AG04450 (cell line): Measurements from ENCODE around the gene KIR2DL3. TPM values are rescaled to one million over a fixed set of nuclear protein-coding genes. Genes with fewer than 3 reads are reported as not detected.
"Not testable (repeated sequence)": the region's sequence is repeated elsewhere in the genome, so short reads cannot be mapped to it uniquely, and the experiment has no call there.

Experiments
- CTCF ChIA-PET: fragments of 300-600, 350-600 bp; formaldehyde crosslinking; extraction: SDS; loops from one replicate; lab custom pipeline; 2022; ENCODE audit warnings: antibody characterized with exemption, inconsistent platforms; lab: Charles Lee
- POLR2A ChIA-PET: fragments of 350-600 bp; formaldehyde crosslinking; extraction: SDS; loops from one replicate; lab custom pipeline; 2021; ENCODE audit warnings: antibody characterized with exemption, inconsistent platforms; lab: Yijun Ruan, JAX
- DNase-seq: peaks from one replicate; pipeline ENCODE4 v3.0.0-alpha.2; 2011; ENCODE audit warnings: low read depth, low spot score
- H3K27ac ChIP-seq: one replicate; pipeline ENCODE4 v1.5.1; 2012; ENCODE audit warnings: low read depth, low read length, control low read depth
- H3K27me3 ChIP-seq: one replicate; pipeline ENCODE4 v1.6.0; 2012; ENCODE audit warnings: low read length; ENCODE audit not compliant: control insufficient read depth, insufficient read depth
- H3K4me3 ChIP-seq: 2 replicates; pipeline ENCODE4 v1.5.1; 2011; ENCODE audit warnings: mild to moderate bottlenecking, low read depth, low read length, control low read depth
- H3K9me3 ChIP-seq: 2 replicates; pipeline ENCODE4 v1.5.1; 2012; ENCODE audit warnings: low read length; ENCODE audit not compliant: control insufficient read depth, insufficient read depth
- polyA plus RNA-seq: library from polyadenylated mRNA; depleted of rRNA; stranded (reverse); fragments of >200 nt; gene quantifications from 2 replicates; pipeline ENCODE4 v1.2.3, GENCODE V29; 2011
- TF ChIP-seq, protein P1 (sequence below): IDR thresholded peaks from 2 replicates; pipeline ENCODE4 v1.5.1; 2011; ENCODE audit warnings: low read depth, low read length, control low read depth, inconsistent platforms

The KIR2DL3 gene
- polyA plus RNA-seq, 1 experiment, result not detected

DNA sequence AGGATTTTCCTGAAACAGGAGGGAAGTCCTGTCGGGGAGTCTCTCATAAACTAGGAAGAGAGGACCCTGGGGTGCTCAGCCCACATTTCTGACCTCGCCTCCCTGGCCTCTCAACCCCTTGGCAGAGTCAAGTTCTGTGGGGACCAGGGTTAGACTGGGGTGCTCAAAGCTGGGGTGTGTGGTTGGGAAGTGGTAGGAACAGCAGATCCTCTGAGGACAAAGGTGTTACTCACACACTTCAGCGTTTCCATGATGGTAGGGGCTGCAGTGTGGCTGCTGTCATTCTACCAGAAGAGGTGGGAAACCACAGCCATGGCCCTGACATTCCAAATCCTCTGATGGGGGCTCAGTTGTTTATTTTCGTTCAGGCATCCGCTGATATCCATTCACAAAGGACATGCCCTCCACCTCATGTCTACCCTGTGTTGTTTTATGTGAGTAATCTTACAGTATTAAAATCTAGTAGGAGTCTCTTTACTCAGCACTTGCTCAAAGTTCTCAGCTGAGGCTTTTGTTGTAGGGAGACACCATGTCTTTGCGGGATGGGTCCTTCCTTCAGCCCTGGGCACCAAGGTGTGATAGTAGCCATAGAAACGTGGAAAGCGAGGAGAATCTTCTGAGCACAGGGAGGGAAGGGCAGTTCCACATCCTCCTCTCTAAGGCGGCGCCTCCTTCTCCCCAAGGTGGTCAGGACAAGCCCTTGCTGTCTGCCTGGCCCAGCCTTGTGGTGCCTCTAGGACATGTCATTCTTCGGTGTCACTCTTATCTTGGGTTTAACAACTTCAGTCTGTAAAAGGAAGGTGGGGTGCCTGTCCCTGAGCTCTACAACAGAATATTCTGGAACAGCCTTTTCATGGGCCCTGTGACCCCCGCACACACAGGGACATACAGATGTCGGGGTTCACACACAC, 1.5 kb downstream of the KIR2DL3 start:
- CTCF ChIA-PET, result no interaction called here

GRCh38 chr19:54741950-54742349, 3.6 kb downstream of the KIR2DL3 start:
- DNase-seq, CTCF ChIA-PET, POLR2A ChIA-PET, H3K27me3 ChIP-seq, H3K4me3 ChIP-seq, H3K27ac ChIP-seq: not testable (repeated sequence)
- peaks cover 29% of the 10 kb centered on the region for H3K9me3 ChIP-seq

More for the DNA sequence above, 1.5 kb downstream of the KIR2DL3 start:
- POLR2A ChIA-PET, result no interaction called here
- H3K4me3 ChIP-seq, result no peak overlapping the region
- no peak overlapping the region for H3K27ac ChIP-seq
- no peaks in the 10 kb centered on the region for H3K27me3 ChIP-seq
- peaks cover 29% of the 10 kb centered on the region for H3K9me3 ChIP-seq
- TF ChIP-seq, protein P1, sequence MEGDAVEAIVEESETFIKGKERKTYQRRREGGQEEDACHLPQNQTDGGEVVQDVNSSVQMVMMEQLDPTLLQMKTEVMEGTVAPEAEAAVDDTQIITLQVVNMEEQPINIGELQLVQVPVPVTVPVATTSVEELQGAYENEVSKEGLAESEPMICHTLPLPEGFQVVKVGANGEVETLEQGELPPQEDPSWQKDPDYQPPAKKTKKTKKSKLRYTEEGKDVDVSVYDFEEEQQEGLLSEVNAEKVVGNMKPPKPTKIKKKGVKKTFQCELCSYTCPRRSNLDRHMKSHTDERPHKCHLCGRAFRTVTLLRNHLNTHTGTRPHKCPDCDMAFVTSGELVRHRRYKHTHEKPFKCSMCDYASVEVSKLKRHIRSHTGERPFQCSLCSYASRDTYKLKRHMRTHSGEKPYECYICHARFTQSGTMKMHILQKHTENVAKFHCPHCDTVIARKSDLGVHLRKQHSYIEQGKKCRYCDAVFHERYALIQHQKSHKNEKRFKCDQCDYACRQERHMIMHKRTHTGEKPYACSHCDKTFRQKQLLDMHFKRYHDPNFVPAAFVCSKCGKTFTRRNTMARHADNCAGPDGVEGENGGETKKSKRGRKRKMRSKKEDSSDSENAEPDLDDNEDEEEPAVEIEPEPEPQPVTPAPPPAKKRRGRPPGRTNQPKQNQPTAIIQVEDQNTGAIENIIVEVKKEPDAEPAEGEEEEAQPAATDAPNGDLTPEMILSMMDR, result no peak
- no peak for DNase-seq

GRCh38 chr19:54744080-54744479, 5.8 kb downstream of the KIR2DL3 start:
- DNase-seq, H3K27me3 ChIP-seq, H3K4me3 ChIP-seq, H3K27ac ChIP-seq, CTCF ChIA-PET, POLR2A ChIA-PET: not testable (repeated sequence)
- H3K9me3 ChIP-seq, result peaks cover 19% of the 10 kb centered on the region

DNA sequence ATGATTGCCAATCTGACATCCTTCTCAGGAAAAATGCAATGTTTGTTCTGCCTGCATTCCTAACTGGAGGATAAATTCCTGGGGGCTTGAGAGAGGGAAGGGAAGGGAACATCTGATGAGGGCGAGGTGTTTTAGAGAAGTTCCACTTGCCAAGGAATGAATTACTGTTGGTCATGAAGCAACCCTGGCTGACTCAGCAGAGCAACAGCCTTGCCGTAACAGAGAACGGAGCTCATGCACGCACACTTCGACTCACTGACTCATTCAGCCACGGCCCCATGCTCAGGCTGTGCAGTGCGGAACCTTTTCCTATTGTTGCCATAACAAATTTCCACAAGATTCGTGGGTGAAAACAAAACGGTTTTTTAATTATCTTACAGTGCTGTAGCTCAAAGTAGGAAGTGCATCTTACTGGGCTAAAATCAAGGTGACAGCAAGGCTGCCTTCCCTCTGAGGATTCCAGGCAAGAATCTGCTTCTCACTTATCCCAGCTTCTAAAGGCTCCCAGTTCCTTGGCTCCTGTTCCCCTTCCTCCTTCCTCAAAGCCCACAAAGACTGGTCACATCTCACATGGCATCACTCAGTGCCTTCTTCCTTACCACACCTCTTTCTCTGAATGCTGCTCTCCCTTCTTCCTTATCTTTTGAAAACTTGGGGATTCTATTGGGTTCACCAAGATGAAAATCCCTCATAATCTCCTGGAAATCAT, 9.5 kb downstream of the KIR2DL3 start:
- DNase-seq, POLR2A ChIA-PET, CTCF ChIA-PET, H3K27ac ChIP-seq, H3K27me3 ChIP-seq, H3K4me3 ChIP-seq, H3K9me3 ChIP-seq: not testable (repeated sequence)

- CTCF ChIA-PET, POLR2A ChIA-PET: not testable (repeated sequence)
These were observed 12.0 kb downstream of the KIR2DL3 start for GRCh38 chr19:54750276-54750675.

GRCh38 chr19:54756204-54757110, 18.1 kb downstream of the KIR2DL3 start:
- CTCF ChIA-PET, POLR2A ChIA-PET, H3K27ac ChIP-seq, H3K27me3 ChIP-seq, DNase-seq, H3K4me3 ChIP-seq: not testable (repeated sequence)
- peaks cover 11% of the 10 kb centered on the region for H3K9me3 ChIP-seq

More at GRCh38 chr19:54750276-54750675, 12.0 kb downstream of the KIR2DL3 start:
- not testable (repeated sequence) for H3K9me3 ChIP-seq, H3K27me3 ChIP-seq, H3K27ac ChIP-seq, H3K4me3 ChIP-seq, DNase-seq

- DNase-seq, H3K4me3 ChIP-seq, POLR2A ChIA-PET, H3K27me3 ChIP-seq, CTCF ChIA-PET, H3K27ac ChIP-seq: not testable (repeated sequence)
- H3K9me3 ChIP-seq, result peaks cover 11% of the 10 kb centered on the region
These were observed 20.3 kb downstream of the KIR2DL3 start for GRCh38 chr19:54758577-54758976.

GRCh38 chr19:54764219-54764618, 25.9 kb downstream of the KIR2DL3 start:
- POLR2A ChIA-PET, CTCF ChIA-PET, H3K4me3 ChIP-seq, H3K27me3 ChIP-seq, H3K9me3 ChIP-seq, H3K27ac ChIP-seq, DNase-seq: not testable (repeated sequence)

GRCh38 chr19:54766464-54766863, 28.2 kb downstream of the KIR2DL3 start:
- CTCF ChIA-PET, DNase-seq, POLR2A ChIA-PET, H3K4me3 ChIP-seq, H3K27me3 ChIP-seq, H3K27ac ChIP-seq, H3K9me3 ChIP-seq: not testable (repeated sequence)

DNA sequence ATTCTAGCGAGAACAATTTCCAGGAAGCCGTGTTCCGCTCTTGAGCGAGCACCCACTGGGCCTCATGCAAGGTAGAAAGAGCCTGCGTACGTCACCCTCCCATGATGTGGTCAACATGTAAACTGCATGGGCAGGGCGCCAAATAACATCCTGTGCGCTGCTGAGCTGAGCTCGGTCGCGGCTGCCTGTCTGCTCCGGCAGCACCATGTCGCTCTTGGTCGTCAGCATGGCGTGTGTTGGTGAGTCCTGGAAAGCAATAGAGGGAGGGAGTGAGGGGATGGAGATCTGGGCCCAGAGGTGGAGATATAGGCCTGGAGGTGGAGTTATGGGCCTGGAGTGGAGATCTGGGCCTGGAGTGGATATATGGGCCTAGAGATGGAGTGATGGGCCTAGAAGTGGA, 31.3 kb downstream of the KIR2DL3 start, which contains the start of gene KIR2DL1:
KIR2DL1 (plus strand) TSS at position 148 of the 400 bp plus-strand sequence; CDS start at position 206, 58 bp downstream.
- POLR2A ChIA-PET, DNase-seq, CTCF ChIA-PET, H3K4me3 ChIP-seq, H3K27me3 ChIP-seq, H3K27ac ChIP-seq, H3K9me3 ChIP-seq: not testable (repeated sequence)
